Stomach (tissue), 4 donors: Measurements from ENCODE around the gene L1CAM.

Experiments
- EP300 ChIP-seq: sonication (generic); formaldehyde crosslinking; IDR thresholded peaks from one replicate; pipeline ENCODE4 v1.6.1; 2017; ENCODE audit warnings: antibody characterized with exemption
- POLR2AphosphoS5 ChIP-seq, 3 donors: sonication (generic); formaldehyde crosslinking; IDR thresholded peaks; one replicate each; pipeline ENCODE4 v1.6.1; 2016; ENCODE audit warnings: antibody characterized with exemption in 3 of 3
- TF ChIP-seq, protein P1 (sequence below), 7 experiments: fragments of 450-650 bp in 4 of 7; fragments of 200-600 bp in 3 of 7; sonication (generic) in 3 of 7; IDR thresholded peaks; one replicate each; pipeline ENCODE4 v1.5.1; 2016 to 2019; ENCODE audit warnings: antibody characterized with exemption in 7 of 7, control low read depth in 2 of 7, mild to moderate bottlenecking in 1 of 7

DNA sequence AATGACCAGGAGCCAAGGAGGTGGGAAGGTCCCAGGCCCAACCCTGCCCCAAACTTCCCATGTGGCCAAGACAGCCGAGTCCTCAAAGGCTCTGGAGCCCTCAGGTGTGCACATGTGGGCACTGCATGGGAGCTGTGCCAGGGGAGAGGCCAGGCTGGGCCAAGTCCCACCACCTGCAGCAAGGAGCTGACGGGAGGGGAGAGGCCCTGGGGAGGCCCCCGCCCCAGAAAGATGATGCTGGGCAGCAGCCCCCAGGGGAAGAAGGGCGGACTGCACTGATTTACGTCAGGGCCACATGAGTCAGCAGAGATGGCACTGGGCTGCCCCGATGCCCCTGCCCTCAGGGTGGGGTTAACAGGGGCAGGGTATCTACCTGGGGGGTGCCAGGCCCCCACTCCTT lies 1.4 kb downstream of the L1CAM start:
- TF ChIP-seq, protein P1, sequence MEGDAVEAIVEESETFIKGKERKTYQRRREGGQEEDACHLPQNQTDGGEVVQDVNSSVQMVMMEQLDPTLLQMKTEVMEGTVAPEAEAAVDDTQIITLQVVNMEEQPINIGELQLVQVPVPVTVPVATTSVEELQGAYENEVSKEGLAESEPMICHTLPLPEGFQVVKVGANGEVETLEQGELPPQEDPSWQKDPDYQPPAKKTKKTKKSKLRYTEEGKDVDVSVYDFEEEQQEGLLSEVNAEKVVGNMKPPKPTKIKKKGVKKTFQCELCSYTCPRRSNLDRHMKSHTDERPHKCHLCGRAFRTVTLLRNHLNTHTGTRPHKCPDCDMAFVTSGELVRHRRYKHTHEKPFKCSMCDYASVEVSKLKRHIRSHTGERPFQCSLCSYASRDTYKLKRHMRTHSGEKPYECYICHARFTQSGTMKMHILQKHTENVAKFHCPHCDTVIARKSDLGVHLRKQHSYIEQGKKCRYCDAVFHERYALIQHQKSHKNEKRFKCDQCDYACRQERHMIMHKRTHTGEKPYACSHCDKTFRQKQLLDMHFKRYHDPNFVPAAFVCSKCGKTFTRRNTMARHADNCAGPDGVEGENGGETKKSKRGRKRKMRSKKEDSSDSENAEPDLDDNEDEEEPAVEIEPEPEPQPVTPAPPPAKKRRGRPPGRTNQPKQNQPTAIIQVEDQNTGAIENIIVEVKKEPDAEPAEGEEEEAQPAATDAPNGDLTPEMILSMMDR (IDR thresholded peaks at IDR 0.05): no peak
- TF ChIP-seq EP300: no peak
- no peak for TF ChIP-seq POLR2AphosphoS5 (IDR thresholded peaks at IDR 0.05)
